Epithelial cell of alveolus of lung (primary cell): ENCODE results near the gene ITPRID1. TPM values are rescaled to one million over a fixed set of nuclear protein-coding genes. Genes with fewer than 3 reads are reported as not detected.

Source experiments
- total RNA-seq: library from RNA; depleted of rRNA; stranded (reverse); fragments of >200 nt; gene quantifications from 2 replicates; pipeline ENCODE4 v1.2.1, GENCODE V29; 2015

The ITPRID1 gene
- total RNA-seq, result not detected in 2 replicates

DNA sequence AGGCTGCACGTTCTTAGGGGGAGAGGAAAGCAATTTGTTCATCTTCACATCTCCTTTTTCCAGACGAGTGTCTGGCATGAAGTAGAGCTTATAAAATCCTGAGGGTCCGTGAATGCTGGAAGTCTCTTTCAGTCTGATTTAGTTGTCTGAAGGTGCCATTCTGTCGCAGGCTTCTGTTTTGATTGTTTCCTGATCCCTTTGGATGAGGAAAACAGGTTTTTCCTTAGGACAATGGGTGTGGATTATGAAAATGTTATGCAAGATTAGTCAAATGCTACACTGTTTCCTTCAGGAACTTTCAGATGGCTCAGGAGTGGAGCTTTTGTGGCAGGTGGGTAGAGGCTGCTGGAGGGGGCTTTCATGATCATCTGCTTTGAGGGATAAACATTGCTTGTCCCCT lies at the start of gene ITPRID1:
TSS of gene ITPRID1 (plus strand) at position 301 of the 400 bp plus-strand sequence. CDS start 38,935 bp downstream, outside the sequence.

GRCh38 chr7:31687024-31687748 lies 173.3 kb downstream of the ITPRID1 start, which contains the start of gene PPP1R17:
Gene PPP1R17 (plus strand): TSS chr7:31687215. CDS start chr7:31692442, 5,227 bp downstream.

Other genes starting within 250 kb of the ITPRID1 start
- gene NEUROD6, start 173.4 kb upstream of the ITPRID1 start, total RNA-seq, result not detected in 2 replicates
- gene PPP1R17, start 173.1 kb downstream of the ITPRID1 start, total RNA-seq, result not detected in 2 replicates